ENCODE measurements around the gene HNRNPF.
"Not testable (repeated sequence)": the region's sequence is repeated elsewhere in the genome, so short reads cannot be mapped to it uniquely, and the experiment has no call there.

HNRNPF gene

DNA sequence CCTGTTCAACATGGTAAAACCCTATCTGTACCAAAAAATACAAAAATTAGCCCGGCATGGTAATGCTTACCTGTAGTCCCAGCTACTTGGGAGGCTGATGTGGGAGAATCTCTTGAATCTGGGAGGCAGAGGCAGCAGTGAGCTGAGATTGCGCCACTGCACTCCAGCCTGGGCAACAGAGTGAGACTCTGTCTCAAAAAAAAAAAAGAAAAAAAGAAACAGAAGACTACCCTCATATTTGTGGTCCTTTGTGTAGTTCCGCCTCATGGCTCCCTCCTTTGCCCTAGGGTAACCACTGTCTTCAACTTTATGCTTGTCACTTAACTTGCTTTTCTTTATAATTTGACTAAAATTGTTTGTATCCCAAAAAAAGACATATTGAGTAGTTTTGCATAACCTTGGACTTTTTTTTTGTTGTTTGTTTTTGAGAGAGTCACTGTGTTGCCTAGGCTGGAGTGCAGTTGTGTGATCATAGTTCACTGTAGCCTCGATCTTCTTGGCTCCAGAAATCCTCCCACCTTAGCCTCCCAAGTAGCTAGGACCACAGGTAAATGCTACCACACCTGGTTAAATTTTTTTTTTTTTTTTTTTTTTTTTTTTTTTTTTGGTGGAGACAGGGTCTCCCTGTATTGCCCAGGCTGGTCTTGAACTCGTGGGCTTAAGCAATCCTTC lies 31.6 kb upstream of the HNRNPF start:
- H3K27me3 ChIP-seq (ENCODE audit: control insufficient read depth, insufficient read depth, low read length): peaks cover 6% of the 10 kb centered on the region
- H3K9me3 ChIP-seq (ENCODE audit: control insufficient read depth, low read depth, low read length): no peaks in the 10 kb centered on the region
- H3K36me3 ChIP-seq (ENCODE audit: control insufficient read depth, low read depth, low read length): no peaks in the 10 kb centered on the region
- no peak overlapping the region for H3K9ac ChIP-seq (ENCODE audit: low read length)
- H3K27ac ChIP-seq (ENCODE audit: low read length): no peak overlapping the region
- H3K4me3 ChIP-seq (ENCODE audit: low read length): no peak overlapping the region
- H3K4me1 ChIP-seq (ENCODE audit: control insufficient read depth, low read depth, low read length): peaks cover 3% of the 10 kb centered on the region

DNA sequence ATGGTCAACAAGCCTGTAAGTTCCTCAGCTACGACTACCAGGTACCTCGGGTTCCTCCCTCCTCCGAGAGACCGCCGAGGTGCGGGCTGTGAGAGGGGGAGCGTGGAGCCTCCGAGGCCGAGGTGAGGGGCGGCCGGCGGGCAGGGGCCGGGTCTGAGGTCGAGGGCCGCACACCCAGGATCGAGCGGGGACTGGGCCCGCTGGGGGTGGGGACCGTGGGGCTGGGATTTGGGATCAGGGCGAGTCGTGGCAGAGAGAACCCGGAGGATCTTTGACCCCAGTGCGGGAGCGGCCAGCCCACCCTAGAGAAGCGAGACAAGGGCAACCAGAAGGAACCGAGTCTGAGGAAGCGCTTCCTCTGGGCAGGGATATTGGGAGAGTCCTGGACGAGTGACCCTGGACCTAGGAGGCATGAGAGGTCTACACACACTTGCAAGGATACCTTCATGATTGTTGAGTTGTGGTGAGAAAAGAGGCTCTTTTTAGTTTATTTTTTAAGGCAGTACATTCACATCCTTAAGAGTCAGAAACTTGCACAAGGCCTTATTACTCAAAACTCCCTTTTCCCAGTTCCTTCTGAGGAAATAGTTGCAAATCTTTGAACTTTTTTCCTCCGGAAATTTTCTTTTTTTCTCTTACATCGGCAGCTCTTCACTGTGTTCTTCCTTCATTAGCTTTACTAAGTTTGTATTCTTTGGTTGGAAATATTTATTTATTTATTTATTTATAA lies 28.3 kb upstream of the HNRNPF start:
- H3K27ac ChIP-seq (ENCODE audit: low read length): peak overlapping the region; percentile 90
- H3K36me3 ChIP-seq (ENCODE audit: control insufficient read depth, low read depth, low read length): no peaks in the 10 kb centered on the region
- H3K4me3 ChIP-seq (ENCODE audit: low read length): peak overlapping the region; percentile 69
- peaks cover 6% of the 10 kb centered on the region for H3K27me3 ChIP-seq (ENCODE audit: control insufficient read depth, insufficient read depth, low read length)
- H3K9me3 ChIP-seq (ENCODE audit: control insufficient read depth, low read depth, low read length): no peaks in the 10 kb centered on the region
- H3K9ac ChIP-seq (ENCODE audit: low read length): peak overlapping the region; percentile 90
- H3K4me1 ChIP-seq (ENCODE audit: control insufficient read depth, low read depth, low read length): peaks cover 3% of the 10 kb centered on the region

DNA sequence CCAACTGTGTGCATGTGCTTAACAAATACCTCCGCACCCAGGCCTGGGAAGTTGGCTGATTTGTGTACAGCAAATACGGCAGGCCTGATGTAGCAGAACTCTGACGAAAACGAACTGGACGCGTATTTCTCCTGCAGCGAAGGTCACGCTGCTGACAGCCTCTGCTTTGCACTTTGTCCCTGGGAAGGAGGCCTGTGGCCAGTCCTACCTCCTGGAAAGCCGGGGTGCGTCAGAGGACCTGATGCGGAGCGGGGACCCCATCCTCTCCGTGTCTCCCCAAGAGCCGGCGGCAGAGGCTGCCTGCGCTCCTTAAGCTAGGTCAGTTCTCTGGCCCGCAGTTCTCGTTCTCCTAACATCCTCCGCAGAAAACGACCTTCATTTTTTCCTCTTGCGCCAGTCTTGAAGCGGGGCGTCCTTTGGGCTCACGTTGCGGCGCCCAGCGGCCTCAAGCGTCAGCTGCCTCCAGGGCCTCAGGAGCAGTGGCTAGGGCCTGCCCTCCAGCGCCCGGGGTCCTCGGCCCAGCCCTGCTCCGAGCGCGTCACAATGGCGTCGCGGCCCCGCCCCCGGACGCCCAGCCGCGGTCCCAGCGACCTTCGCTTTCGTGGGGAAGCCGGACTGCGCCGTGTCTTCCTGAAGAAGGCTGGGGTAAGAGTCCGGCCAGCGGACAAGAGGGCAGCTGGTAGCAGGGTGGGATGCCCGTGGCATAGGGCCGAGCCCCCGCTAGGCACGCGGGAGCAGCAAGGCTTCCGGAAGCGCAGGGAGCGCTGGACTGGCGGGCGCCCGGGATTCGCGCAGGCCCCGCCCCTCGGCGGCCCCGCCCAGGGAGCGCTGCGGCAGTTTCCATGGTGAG lies 27.5 kb upstream of the HNRNPF start, which contains the start of gene ZNF487:
ZNF487 (plus strand) TSS at position 821 of the 850 bp plus-strand sequence. CDS start 38,703 bp downstream, outside the sequence.
- peaks cover 3% of the 10 kb centered on the region for H3K4me1 ChIP-seq (ENCODE audit: control insufficient read depth, low read depth, low read length)

DNA sequence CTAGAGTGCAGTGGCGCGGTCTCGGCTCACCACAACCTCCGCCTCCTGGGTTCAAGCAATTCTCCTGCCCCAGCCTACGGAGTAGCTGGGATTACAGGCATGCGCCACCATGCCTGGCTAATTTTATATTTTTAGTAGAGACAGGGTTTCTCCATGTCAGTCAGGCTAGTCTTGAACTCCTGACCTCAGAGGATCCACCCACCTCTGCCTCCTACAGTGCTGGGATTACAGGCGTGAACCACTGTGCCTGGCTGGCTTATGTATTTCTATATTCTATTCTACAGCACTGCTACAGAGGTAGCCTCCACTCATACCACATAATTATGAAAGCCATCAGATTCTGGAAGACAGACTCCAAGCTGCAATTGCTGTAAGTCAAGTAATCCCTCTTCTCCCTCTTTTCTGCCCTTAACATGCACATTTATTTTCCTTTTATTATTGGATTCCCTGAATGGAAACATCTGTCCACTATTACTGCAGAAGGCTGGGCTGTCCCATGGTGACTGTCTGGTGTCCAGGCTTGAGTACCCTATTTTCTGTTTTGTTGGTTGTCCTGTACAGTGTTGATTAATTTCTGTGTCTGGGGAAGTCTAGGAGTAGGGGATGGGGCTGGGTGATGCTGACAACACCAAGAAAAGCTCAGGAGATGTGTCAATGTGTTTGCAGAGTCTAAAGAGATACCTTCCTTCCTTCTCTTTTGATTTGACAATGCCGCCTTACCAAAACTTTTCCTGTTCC lies 22.1 kb upstream of the HNRNPF start:
- Histone ChIP-seq H3K9me3 (ENCODE audit: control insufficient read depth, low read depth, low read length) (no peaks in the 10 kb centered on the region), H3K9ac (ENCODE audit: low read length) (no peak overlapping the region), H3K36me3 (ENCODE audit: control insufficient read depth, low read depth, low read length) (no peaks in the 10 kb centered on the region), H3K4me3 (ENCODE audit: low read length) (no peak overlapping the region), H3K27ac (ENCODE audit: low read length) (no peak overlapping the region), H3K4me1 (ENCODE audit: control insufficient read depth, low read depth, low read length) (peaks cover under 1% of the 10 kb centered on the region), H3K27me3 (ENCODE audit: control insufficient read depth, insufficient read depth, low read length) (no peaks in the 10 kb centered on the region)

More for the DNA sequence above, 27.5 kb upstream of the HNRNPF start, which contains the start of gene ZNF487:
- no peaks in the 10 kb centered on the region for H3K36me3 ChIP-seq (ENCODE audit: control insufficient read depth, low read depth, low read length)
- H3K9ac ChIP-seq (ENCODE audit: low read length): peak within 1 kb of the TSS; percentile 90
- H3K27me3 ChIP-seq (ENCODE audit: control insufficient read depth, insufficient read depth, low read length): peaks cover 6% of the 10 kb centered on the region
- H3K27ac ChIP-seq (ENCODE audit: low read length): peak within 1 kb of the TSS; percentile 90
- H3K4me3 ChIP-seq (ENCODE audit: low read length): peak within 1 kb of the TSS; percentile 69
- H3K9me3 ChIP-seq (ENCODE audit: control insufficient read depth, low read depth, low read length): no peaks in the 10 kb centered on the region

DNA sequence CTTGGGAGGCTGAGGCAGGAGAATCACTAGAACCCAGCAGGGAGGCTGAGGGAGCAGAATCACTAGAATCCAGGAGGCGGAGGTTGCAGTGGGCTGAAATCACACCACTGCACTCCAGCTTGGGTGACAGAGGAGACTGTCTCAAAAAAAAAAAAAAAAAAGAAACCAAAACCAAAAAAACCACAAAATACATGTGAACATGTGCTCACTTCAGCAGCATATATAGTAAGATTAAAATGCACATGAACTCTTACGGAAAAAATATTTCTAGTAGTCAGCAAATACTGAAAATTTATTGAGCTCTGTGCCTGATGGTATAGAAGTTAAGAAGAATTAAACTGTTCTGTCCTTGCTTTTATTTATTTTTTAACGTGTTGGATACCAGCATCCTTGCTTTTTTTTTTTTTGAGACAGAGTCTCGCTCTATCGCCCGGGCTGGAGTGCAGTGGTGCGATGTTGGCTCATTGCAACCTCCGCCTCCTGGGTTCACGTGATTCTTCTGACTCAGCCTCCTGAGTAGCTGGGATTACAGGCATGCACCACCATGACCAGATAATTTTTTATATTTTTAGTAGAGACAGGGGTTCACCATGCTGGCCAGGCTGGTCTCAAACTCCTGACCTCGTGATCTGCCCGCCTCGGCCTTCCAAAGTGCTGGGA lies 18.3 kb upstream of the HNRNPF start:
- H3K9ac ChIP-seq (ENCODE audit: low read length): no peak overlapping the region
- H3K4me3 ChIP-seq (ENCODE audit: low read length): no peak overlapping the region
- H3K36me3 ChIP-seq (ENCODE audit: control insufficient read depth, low read depth, low read length): no peaks in the 10 kb centered on the region
- H3K4me1 ChIP-seq (ENCODE audit: control insufficient read depth, low read depth, low read length): no peaks in the 10 kb centered on the region
- no peaks in the 10 kb centered on the region for H3K27me3 ChIP-seq (ENCODE audit: control insufficient read depth, insufficient read depth, low read length)
- H3K27ac ChIP-seq (ENCODE audit: low read length): no peak overlapping the region
- H3K9me3 ChIP-seq (ENCODE audit: control insufficient read depth, low read depth, low read length): no peaks in the 10 kb centered on the region

DNA sequence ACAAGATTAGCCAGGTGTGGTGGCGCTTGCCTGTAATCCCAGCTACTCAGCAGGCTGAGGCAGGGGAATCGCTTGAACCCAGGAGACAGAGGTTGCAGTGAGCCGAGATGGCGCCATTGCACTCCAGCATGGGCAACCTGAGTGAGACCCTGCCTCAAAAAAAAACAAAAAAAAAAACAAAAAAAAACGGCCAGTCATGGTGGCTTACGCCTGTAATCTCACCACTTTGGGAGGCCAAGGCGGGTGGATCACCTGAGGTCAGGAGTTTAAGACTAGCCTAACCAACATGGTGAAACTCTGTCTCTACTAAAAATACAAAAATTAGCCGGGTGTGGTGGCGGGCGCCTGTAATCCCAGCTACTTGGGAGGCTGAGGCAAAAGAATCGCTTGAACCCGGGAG lies 17.5 kb upstream of the HNRNPF start:
- not testable (repeated sequence) for H3K9ac ChIP-seq (ENCODE audit: low read length); H3K4me1 ChIP-seq (ENCODE audit: control insufficient read depth, low read depth, low read length); H3K36me3 ChIP-seq (ENCODE audit: control insufficient read depth, low read depth, low read length); H3K27me3 ChIP-seq (ENCODE audit: control insufficient read depth, insufficient read depth, low read length); H3K27ac ChIP-seq (ENCODE audit: low read length); H3K9me3 ChIP-seq (ENCODE audit: control insufficient read depth, low read depth, low read length); H3K4me3 ChIP-seq (ENCODE audit: low read length)

DNA sequence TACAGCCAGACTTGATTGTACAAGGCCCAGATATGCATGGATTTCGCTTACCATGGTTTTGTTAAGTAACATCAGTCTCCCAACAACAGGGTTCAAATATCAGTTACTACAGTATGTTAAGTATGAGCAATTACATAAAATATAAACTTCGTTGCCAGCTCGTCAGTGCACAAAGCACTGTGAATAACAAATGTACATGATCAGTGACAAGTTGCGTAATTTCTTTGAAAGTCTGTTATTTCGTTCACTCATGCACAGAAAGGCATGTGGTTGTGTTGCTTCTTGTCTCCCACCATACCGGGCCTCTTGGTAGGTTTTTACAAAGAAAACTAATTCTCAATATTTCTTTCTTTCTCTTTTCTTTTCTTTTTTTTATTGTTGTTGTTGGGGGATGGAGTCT lies 15.4 kb upstream of the HNRNPF start:
- Histone ChIP-seq H3K27ac (ENCODE audit: low read length) (no peak overlapping the region), H3K9me3 (ENCODE audit: control insufficient read depth, low read depth, low read length) (no peaks in the 10 kb centered on the region), H3K9ac (ENCODE audit: low read length) (no peak overlapping the region)

DNA sequence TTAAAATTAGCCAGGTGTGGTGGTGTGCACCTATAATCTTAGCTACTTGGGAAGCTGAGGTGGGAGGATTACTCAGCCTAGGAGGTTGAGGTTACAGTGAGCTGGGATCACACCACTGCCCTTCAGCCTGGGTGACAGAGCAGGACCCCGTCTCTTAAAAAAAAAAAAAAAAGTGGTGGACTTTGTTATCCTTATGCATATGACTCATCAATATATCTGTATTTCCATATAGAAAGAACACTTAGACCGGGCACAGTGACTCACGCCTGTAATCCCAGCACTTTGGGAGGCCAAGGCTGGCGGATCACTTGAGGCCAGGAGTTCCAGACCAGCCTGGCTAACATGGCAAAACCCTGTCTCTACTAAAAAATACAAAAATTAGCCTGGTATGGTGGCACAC lies 13.0 kb upstream of the HNRNPF start:
- H3K4me1 ChIP-seq (ENCODE audit: control insufficient read depth, low read depth, low read length); H3K9ac ChIP-seq (ENCODE audit: low read length); H3K27ac ChIP-seq (ENCODE audit: low read length); H3K36me3 ChIP-seq (ENCODE audit: control insufficient read depth, low read depth, low read length); H3K9me3 ChIP-seq (ENCODE audit: control insufficient read depth, low read depth, low read length); H3K4me3 ChIP-seq (ENCODE audit: low read length); H3K27me3 ChIP-seq (ENCODE audit: control insufficient read depth, insufficient read depth, low read length): not testable (repeated sequence)

More for the DNA sequence above, 15.4 kb upstream of the HNRNPF start:
- Histone ChIP-seq H3K27me3 (ENCODE audit: control insufficient read depth, insufficient read depth, low read length) (peaks cover 9% of the 10 kb centered on the region), H3K36me3 (ENCODE audit: control insufficient read depth, low read depth, low read length) (no peaks in the 10 kb centered on the region), H3K4me1 (ENCODE audit: control insufficient read depth, low read depth, low read length) (peaks cover 5% of the 10 kb centered on the region), H3K4me3 (ENCODE audit: low read length) (no peak overlapping the region)

DNA sequence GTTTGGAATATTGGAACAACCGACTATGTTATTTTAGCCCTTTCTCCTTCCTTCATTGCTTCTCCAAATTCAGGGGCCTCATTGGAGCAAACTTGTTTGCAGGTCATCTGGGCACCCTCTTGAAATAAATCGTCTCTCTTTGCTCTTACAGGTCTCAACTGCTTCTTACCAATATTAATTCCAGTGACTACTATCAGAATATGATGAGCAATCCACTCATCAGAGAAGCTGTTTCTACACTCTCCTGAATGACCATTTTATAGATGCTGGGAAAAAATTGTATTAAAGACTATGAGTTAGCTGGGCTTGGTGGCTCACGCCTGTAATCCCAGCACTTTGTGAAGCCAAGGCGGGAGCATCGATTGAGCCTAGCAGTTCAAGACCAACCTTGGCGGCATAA lies 12.5 kb upstream of the HNRNPF start:
- H3K27ac ChIP-seq (ENCODE audit: low read length): no peak overlapping the region
- peaks cover 9% of the 10 kb centered on the region for H3K27me3 ChIP-seq (ENCODE audit: control insufficient read depth, insufficient read depth, low read length)
- no peak overlapping the region for H3K9ac ChIP-seq (ENCODE audit: low read length)
- peaks cover 5% of the 10 kb centered on the region for H3K4me1 ChIP-seq (ENCODE audit: control insufficient read depth, low read depth, low read length)
- H3K9me3 ChIP-seq (ENCODE audit: control insufficient read depth, low read depth, low read length): no peaks in the 10 kb centered on the region
- H3K36me3 ChIP-seq (ENCODE audit: control insufficient read depth, low read depth, low read length): no peaks in the 10 kb centered on the region
- H3K4me3 ChIP-seq (ENCODE audit: low read length): no peak overlapping the region

DNA sequence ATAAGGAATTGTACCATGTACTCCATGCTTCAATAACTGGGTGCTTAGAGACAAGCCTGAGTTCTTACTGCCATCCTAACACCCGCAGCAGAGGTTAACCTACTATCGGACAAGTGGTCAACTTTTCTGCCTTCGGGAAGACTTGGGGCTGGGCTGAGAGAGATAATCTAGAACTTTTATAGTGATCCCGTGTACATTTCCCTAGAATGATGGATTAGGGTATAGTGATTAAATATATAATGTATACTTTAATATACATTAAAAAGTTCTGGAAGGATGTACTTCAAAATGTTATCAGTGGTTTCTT lies 12.2 kb upstream of the HNRNPF start:
- H3K36me3 ChIP-seq (ENCODE audit: control insufficient read depth, low read depth, low read length): no peaks in the 10 kb centered on the region
- H3K27me3 ChIP-seq (ENCODE audit: control insufficient read depth, insufficient read depth, low read length): peaks cover 9% of the 10 kb centered on the region
- peak overlapping the region; percentile 65 for H3K4me3 ChIP-seq (ENCODE audit: low read length)
- H3K9me3 ChIP-seq (ENCODE audit: control insufficient read depth, low read depth, low read length): no peaks in the 10 kb centered on the region
- H3K27ac ChIP-seq (ENCODE audit: low read length): no peak overlapping the region
- peaks cover 5% of the 10 kb centered on the region for H3K4me1 ChIP-seq (ENCODE audit: control insufficient read depth, low read depth, low read length)
- H3K9ac ChIP-seq (ENCODE audit: low read length): peak overlapping the region; percentile 73

Data from iPS-18a (cell line).